Uterus (tissue), 4 donors: ENCODE results near the gene ADORA1. TPM values are rescaled to one million over a fixed set of nuclear protein-coding genes. Genes with fewer than 3 reads are reported as not detected.

ENCODE experiments used
- DNase-seq, 2 donors: peaks; one replicate each; pipeline ENCODE4 v3.0.0-alpha.2; 2019 to 2020
- H3K27ac ChIP-seq, 2 donors: fragments of 200-600 bp; sonication (generic); 1 replicate in 1 of 2; 2 replicates in 1 of 2; pipeline ENCODE4 v1.5.1; 2016 to 2018
- H3K27me3 ChIP-seq, 2 donors: fragments of 200-600 bp; sonication (generic); one replicate each; pipeline ENCODE4 v1.5.1; 2018 to 2019; ENCODE audit warnings: control low read depth in 1 of 2
- H3K36me3 ChIP-seq, 2 donors: fragments of 200-600 bp; sonication (generic); one replicate each; pipeline ENCODE4 v1.5.1; 2019; ENCODE audit warnings: control low read depth in 1 of 2
- H3K4me1 ChIP-seq, 2 donors: fragments of 200-600 bp; sonication (generic); one replicate each; pipeline ENCODE4 v1.5.1; 2018 to 2019; ENCODE audit warnings: control low read depth in 1 of 2
- H3K4me3 ChIP-seq, 2 donors: fragments of 200-600 bp; sonication (generic); 1 replicate in 1 of 2; 2 replicates in 1 of 2; pipeline ENCODE4 v1.5.1; 2018 to 2019; ENCODE audit warnings: mild to moderate bottlenecking in 1 of 2
- H3K9me3 ChIP-seq, 2 donors: fragments of 200-600 bp; sonication (generic); one replicate each; pipeline ENCODE4 v1.5.1; 2019; ENCODE audit warnings: control low read depth in 1 of 2
- CTCF ChIP-seq, 4 experiments: fragments of 200-600 bp in 2 of 4; fragments of 450-650 bp in 2 of 4; sonication (generic) in 2 of 4; IDR thresholded peaks; one replicate each; pipeline ENCODE4 v1.5.1; 2016 to 2019; ENCODE audit warnings: antibody characterized with exemption in 4 of 4, mild to moderate bottlenecking in 2 of 4, moderate library complexity in 1 of 4
- POLR2A ChIP-seq, 2 donors: fragments of 450-650 bp; IDR thresholded peaks; one replicate each; pipeline ENCODE4 v1.6.1; 2016; ENCODE audit warnings: antibody characterized with exemption in 2 of 2, mild to moderate bottlenecking in 1 of 2, moderate library complexity in 1 of 2
- intact Hi-C: fragments of 100-400 bp; cut with DNase I; formaldehyde crosslinking; loops from one replicate; pipeline ENCODE4 v1.15.1; 2023; ENCODE audit warnings: low total_unique reads
- total RNA-seq, 4 donors: library from RNA; depleted of rRNA in 3 of 4; stranded (reverse); fragments of >200 nt in 3 of 4; gene quantifications; one replicate each; pipeline versions ENCODE4 v1.1.0 to v1.2.4, GENCODE V29; 2014 to 2023
- donor health status: DM: yes; HTN: yes; CAD: no.

ADORA1 gene
- total RNA-seq, 4 donors from 2014 or later, result 3.0 TPM; not detected in 2

GRCh38 chr1:203178821-203179666 lies 51.5 kb downstream of the ADORA1 start:
- intact Hi-C loops, result no loop called here
- H3K27me3 ChIP-seq, result no peaks in the 10 kb centered on the region
- H3K4me3 ChIP-seq, result no peak overlapping the region
- no peak for DNase-seq
- no peak for TF ChIP-seq CTCF (IDR thresholded peaks at IDR 0.05)
- no peak for TF ChIP-seq POLR2A (IDR thresholded peaks at IDR 0.05)
- no peaks in the 10 kb centered on the region for H3K36me3 ChIP-seq
- H3K9me3 ChIP-seq, result no peaks in the 10 kb centered on the region
- H3K4me1 ChIP-seq, result no peaks in the 10 kb centered on the region
- no peak overlapping the region for H3K27ac ChIP-seq

DNA sequence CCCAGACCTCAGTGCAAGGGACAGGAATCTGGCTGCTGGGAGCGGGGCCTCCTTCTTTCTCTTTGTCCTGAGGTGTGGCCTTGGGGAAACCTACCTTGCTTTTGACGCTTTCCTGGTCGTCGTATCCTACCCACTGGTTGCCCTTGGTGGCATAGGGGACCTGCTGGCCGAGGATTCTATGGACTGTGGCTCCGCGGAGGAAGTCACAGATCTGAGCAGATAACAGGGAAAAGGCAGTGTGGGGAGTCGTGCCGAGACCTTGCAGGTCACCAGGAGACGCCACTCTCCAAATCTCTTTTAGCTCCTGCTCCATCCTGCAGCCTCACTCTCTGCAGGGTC lies 52.1 kb downstream of the ADORA1 start:
- H3K9me3 ChIP-seq, result no peaks in the 10 kb centered on the region
- no peaks in the 10 kb centered on the region for H3K27me3 ChIP-seq
- TF ChIP-seq POLR2A (IDR thresholded peaks at IDR 0.05), result no peak
- TF ChIP-seq CTCF (IDR thresholded peaks at IDR 0.05), result no peak
- no peaks in the 10 kb centered on the region for H3K36me3 ChIP-seq
- intact Hi-C loops, result no loop called here
- H3K4me3 ChIP-seq, result no peak overlapping the region
- H3K27ac ChIP-seq, result no peak overlapping the region
- no peaks in the 10 kb centered on the region for H3K4me1 ChIP-seq
- no peak for DNase-seq

- Histone ChIP-seq H3K27ac (no peak overlapping the region), H3K36me3 (no peaks in the 10 kb centered on the region), H3K9me3 (no peaks in the 10 kb centered on the region), H3K4me3 (no peak overlapping the region), H3K4me1 (no peaks in the 10 kb centered on the region), H3K27me3 (no peaks in the 10 kb centered on the region)
- intact Hi-C loops, result no loop called here
- no peak for DNase-seq
- TF ChIP-seq CTCF (IDR thresholded peaks at IDR 0.05) (no peak), POLR2A (IDR thresholded peaks at IDR 0.05) (no peak)
These were observed 53.2 kb downstream of the ADORA1 start for GRCh38 chr1:203180611-203181330.

- Histone ChIP-seq H3K36me3 (no peaks in the 10 kb centered on the region), H3K4me3 (no peak overlapping the region), H3K27ac (no peak overlapping the region), H3K9me3 (no peaks in the 10 kb centered on the region), H3K27me3 (no peaks in the 10 kb centered on the region), H3K4me1 (no peaks in the 10 kb centered on the region)
- TF ChIP-seq POLR2A (IDR thresholded peaks at IDR 0.05), result no peak
- no peak for TF ChIP-seq CTCF (IDR thresholded peaks at IDR 0.05)
- intact Hi-C loops, result no loop called here
- DNase-seq, result no peak
These were observed 54.3 kb downstream of the ADORA1 start for GRCh38 chr1:203181586-203182386.
